DOHH2 (cell line): ENCODE measurements around the gene DLGAP1.

Experiments
- H3F3A ChIP-seq: fragments of 200-600 bp; sonication (generic), shearing (Covaris generic); 2 replicates; pipeline ENCODE4 v1.6.0; 2016; ENCODE audit warnings: antibody characterized with exemption, mild to moderate bottlenecking; ENCODE audit not compliant: control insufficient read depth, insufficient read depth
- H3K27ac ChIP-seq: fragments of 200-600 bp; sonication (generic); 2 replicates; pipeline ENCODE4 v1.5.1; 2014; ENCODE audit warnings: low read depth, mild to moderate bottlenecking, low read length, moderate library complexity
- H3K27me3 ChIP-seq: fragments of 200-600 bp; sonication (generic); 2 replicates; pipeline ENCODE4 v1.6.1; 2014; ENCODE audit warnings: mild to moderate bottlenecking, low read length, mixed read lengths; ENCODE audit not compliant: control insufficient read depth
- H3K36me3 ChIP-seq: fragments of 200-600 bp; sonication (generic); 2 replicates; pipeline ENCODE4 v1.6.1; 2014; ENCODE audit warnings: mild to moderate bottlenecking, low read length, moderate library complexity, mixed read lengths; ENCODE audit not compliant: control insufficient read depth
- H3K4me1 ChIP-seq: fragments of 200-600 bp; sonication (generic); 2 replicates; pipeline ENCODE4 v1.6.1; 2014; ENCODE audit warnings: mild to moderate bottlenecking, low read length, mixed read lengths; ENCODE audit not compliant: control insufficient read depth
- H3K4me2 ChIP-seq: fragments of 200-600 bp; sonication (generic); 2 replicates; pipeline ENCODE4 v1.6.0; 2014; ENCODE audit warnings: mild to moderate bottlenecking, low read length, moderate library complexity
- H3K4me3 ChIP-seq: fragments of 200-600 bp; sonication (generic); 2 replicates; pipeline ENCODE4 v1.5.1; 2014; ENCODE audit warnings: mild to moderate bottlenecking, low read length, mixed read lengths
- H3K79me2 ChIP-seq: fragments of 200-600 bp; sonication (generic); 2 replicates; pipeline ENCODE4 v1.6.1; 2014; ENCODE audit warnings: mild to moderate bottlenecking, low read length, mixed read lengths; ENCODE audit not compliant: control insufficient read depth
- H3K9me2 ChIP-seq: fragments of 200-600 bp; sonication (generic); replicated peaks from 2 replicates; pipeline ENCODE4 v1.6.1; 2014; ENCODE audit warnings: mild to moderate bottlenecking, low read length, mixed read lengths; ENCODE audit not compliant: control insufficient read depth
- H3K9me3 ChIP-seq: fragments of 200-600 bp; sonication (generic); 2 replicates; pipeline ENCODE4 v1.6.1; 2014; ENCODE audit warnings: antibody characterized with exemption, low read length, mixed read lengths; ENCODE audit not compliant: control insufficient read depth, insufficient read depth
- H4K20me1 ChIP-seq: fragments of 200-600 bp; sonication (generic); 2 replicates; pipeline ENCODE4 v1.6.0; 2014; ENCODE audit warnings: low read depth, mild to moderate bottlenecking, antibody characterized with exemption, low read length, moderate library complexity; ENCODE audit not compliant: control insufficient read depth, insufficient read depth
- EZH2phosphoT487 ChIP-seq: fragments of 200-600 bp; sonication (generic); IDR thresholded peaks from 2 replicates; pipeline ENCODE4 v1.6.1; 2017; ENCODE audit warnings: borderline replicate concordance, mild to moderate bottlenecking, antibody characterized with exemption, low read length, moderate library complexity, mixed read lengths
- TF ChIP-seq, protein P1 (sequence below): fragments of 200-600 bp; sonication (generic); IDR thresholded peaks from one replicate; pipeline ENCODE4 v1.5.1; 2014; ENCODE audit warnings: antibody characterized with exemption, mild to moderate bottlenecking, low read depth, low read length; ENCODE audit not compliant: poor library complexity, severe bottlenecking

DLGAP1 gene

DNA sequence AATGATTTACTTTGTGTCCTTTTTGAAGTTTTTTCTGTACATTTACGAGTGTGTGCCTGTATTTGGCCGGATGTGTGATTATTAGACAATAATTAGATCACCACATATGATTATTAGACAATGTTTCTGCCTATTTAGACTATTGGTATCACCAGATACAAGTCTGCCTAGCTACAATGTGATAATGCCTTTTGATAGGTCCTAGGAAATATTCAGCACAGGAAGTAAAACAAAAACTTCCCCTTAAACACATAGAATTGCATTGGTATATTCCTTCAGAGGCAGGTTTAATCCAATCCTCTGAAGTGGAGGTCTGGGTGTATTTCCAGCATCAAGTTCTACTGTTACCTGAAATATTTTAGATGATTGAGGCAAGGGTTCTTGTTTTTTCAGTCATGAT lies 730.0 kb downstream of the DLGAP1 start:
- Histone ChIP-seq H3K4me2 (no peak overlapping the region), H4K20me1 (no peaks in the 10 kb centered on the region), H3K27me3 (peaks cover 10% of the 10 kb centered on the region), H3K79me2 (no peaks in the 10 kb centered on the region), H3F3A (no peaks in the 10 kb centered on the region), H3K9me2 (no peaks in the 10 kb centered on the region), H3K4me1 (no peaks in the 10 kb centered on the region), H3K27ac (no peak overlapping the region), H3K4me3 (no peak overlapping the region), H3K36me3 (no peaks in the 10 kb centered on the region), H3K9me3 (no peaks in the 10 kb centered on the region)
- TF ChIP-seq, protein P1, sequence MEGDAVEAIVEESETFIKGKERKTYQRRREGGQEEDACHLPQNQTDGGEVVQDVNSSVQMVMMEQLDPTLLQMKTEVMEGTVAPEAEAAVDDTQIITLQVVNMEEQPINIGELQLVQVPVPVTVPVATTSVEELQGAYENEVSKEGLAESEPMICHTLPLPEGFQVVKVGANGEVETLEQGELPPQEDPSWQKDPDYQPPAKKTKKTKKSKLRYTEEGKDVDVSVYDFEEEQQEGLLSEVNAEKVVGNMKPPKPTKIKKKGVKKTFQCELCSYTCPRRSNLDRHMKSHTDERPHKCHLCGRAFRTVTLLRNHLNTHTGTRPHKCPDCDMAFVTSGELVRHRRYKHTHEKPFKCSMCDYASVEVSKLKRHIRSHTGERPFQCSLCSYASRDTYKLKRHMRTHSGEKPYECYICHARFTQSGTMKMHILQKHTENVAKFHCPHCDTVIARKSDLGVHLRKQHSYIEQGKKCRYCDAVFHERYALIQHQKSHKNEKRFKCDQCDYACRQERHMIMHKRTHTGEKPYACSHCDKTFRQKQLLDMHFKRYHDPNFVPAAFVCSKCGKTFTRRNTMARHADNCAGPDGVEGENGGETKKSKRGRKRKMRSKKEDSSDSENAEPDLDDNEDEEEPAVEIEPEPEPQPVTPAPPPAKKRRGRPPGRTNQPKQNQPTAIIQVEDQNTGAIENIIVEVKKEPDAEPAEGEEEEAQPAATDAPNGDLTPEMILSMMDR, result no peak
- TF ChIP-seq EZH2phosphoT487, result no peak

DNA sequence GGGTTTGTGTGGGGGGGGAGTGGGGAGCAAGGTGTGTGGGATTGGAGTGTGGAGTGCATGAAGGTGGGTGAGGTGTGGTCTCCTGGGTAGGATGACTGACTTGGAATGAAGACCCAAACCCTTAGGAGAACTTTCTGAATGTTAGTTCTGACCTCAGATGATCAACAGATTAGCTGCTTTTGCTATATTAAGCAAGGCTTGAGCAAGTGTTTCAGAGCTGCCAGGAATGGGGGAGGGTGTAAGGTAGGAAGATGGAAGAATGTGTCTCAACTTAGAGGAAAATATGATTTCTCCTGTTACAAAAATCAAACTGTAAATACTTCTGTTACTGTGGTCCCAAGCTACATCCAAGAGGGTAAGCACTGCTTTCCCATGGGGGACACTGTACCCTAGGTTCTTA lies 731.6 kb downstream of the DLGAP1 start:
- Histone ChIP-seq H3K36me3 (no peaks in the 10 kb centered on the region), H3K27me3 (peaks cover 10% of the 10 kb centered on the region)

GRCh38 chr18:3722649-3723433 lies 732.3 kb downstream of the DLGAP1 start:
- Histone ChIP-seq H3F3A (no peaks in the 10 kb centered on the region), H3K27me3 (peaks cover 10% of the 10 kb centered on the region), H3K4me3 (no peak overlapping the region), H3K36me3 (no peaks in the 10 kb centered on the region), H3K4me1 (no peaks in the 10 kb centered on the region), H3K27ac (no peak overlapping the region), H3K79me2 (no peaks in the 10 kb centered on the region), H3K9me2 (no peaks in the 10 kb centered on the region), H3K9me3 (no peaks in the 10 kb centered on the region), H3K4me2 (no peak overlapping the region), H4K20me1 (no peaks in the 10 kb centered on the region)
- TF ChIP-seq, protein P1, result no peak
- TF ChIP-seq EZH2phosphoT487, result no peak

More for the DNA sequence above, 731.6 kb downstream of the DLGAP1 start:
- no peak overlapping the region for H3K4me3 ChIP-seq
- H3K27ac ChIP-seq, result no peak overlapping the region
- H3K4me2 ChIP-seq, result no peak overlapping the region
- H3K9me2 ChIP-seq, result no peaks in the 10 kb centered on the region
- no peaks in the 10 kb centered on the region for H3F3A ChIP-seq
- no peaks in the 10 kb centered on the region for H3K79me2 ChIP-seq
- no peaks in the 10 kb centered on the region for H4K20me1 ChIP-seq
- TF ChIP-seq, protein P1, result no peak
- TF ChIP-seq EZH2phosphoT487, result no peak
- no peaks in the 10 kb centered on the region for H3K4me1 ChIP-seq
- no peaks in the 10 kb centered on the region for H3K9me3 ChIP-seq
